ENCODE results near the gene FIBIN. TPM values are rescaled to one million over a fixed set of nuclear protein-coding genes. Genes with fewer than 3 reads are reported as not detected.
A peak's percentile ranks its signal among the peaks of the same experiment; 100 is the strongest.
"Not testable (repeated sequence)": the region's sequence is repeated elsewhere in the genome, so short reads cannot be mapped to it uniquely, and the experiment has no call there.

Gene FIBIN
- total and polyA plus RNA-seq, 4 donors = 3.8 to 12.9 (median 9.4) TPM

DNA sequence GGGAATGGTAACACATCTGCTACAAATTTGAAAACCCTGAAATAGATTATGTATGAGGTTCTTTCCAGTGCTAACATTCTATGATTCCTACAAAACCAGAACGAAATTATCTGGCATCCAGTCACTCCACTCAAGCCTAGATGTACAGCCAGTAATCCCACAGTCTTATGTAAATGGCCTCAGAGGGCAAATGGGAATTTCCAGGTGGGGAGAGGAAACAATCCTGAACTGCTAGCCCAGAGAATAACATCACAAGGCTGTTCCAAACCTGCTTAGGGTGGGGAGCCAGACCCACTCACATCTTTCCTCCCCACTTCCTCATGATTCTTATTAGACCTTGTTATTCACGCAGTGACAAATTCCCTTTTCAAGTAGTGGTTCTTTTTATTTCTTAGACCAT is 3.5 kb downstream of the FIBIN start:
- DNase-seq (no peak), ATAC-seq (ENCODE audit: insufficient read depth, low FRiP score) (no peak)
- WGBS, 2 donors = 58 to 64% methylated on average over 2 of the region's 2 CpGs
- TF ChIP-seq, protein P1, sequence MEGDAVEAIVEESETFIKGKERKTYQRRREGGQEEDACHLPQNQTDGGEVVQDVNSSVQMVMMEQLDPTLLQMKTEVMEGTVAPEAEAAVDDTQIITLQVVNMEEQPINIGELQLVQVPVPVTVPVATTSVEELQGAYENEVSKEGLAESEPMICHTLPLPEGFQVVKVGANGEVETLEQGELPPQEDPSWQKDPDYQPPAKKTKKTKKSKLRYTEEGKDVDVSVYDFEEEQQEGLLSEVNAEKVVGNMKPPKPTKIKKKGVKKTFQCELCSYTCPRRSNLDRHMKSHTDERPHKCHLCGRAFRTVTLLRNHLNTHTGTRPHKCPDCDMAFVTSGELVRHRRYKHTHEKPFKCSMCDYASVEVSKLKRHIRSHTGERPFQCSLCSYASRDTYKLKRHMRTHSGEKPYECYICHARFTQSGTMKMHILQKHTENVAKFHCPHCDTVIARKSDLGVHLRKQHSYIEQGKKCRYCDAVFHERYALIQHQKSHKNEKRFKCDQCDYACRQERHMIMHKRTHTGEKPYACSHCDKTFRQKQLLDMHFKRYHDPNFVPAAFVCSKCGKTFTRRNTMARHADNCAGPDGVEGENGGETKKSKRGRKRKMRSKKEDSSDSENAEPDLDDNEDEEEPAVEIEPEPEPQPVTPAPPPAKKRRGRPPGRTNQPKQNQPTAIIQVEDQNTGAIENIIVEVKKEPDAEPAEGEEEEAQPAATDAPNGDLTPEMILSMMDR (IDR thresholded peaks at IDR 0.05; ENCODE audit: control extremely low read depth, extremely low read depth) = no peak
- no peaks in the 10 kb centered on the region for H3K36me3 ChIP-seq (ENCODE audit: control insufficient read depth in 4 of 4, insufficient read depth in 4 of 4, low read length in 4 of 4)
- H3K9ac ChIP-seq (ENCODE audit: insufficient read depth in 1 of 2, low read length in 2 of 2) = no peak overlapping the region
- H3K4me3 ChIP-seq = no peak overlapping the region
- H3K4me1 ChIP-seq (ENCODE audit: control insufficient read depth in 5 of 5, insufficient read depth in 5 of 5, low read length in 5 of 5) = peaks cover 0 to 22% (median 4%) of the 10 kb centered on the region in 5 donors
- H3K27ac ChIP-seq (ENCODE audit: low read depth in 1 of 2, low read length in 1 of 2) = no peak overlapping the region
- H3K27me3 ChIP-seq (ENCODE audit: control insufficient read depth in 3 of 3, insufficient read depth in 3 of 3, low read length in 2 of 3) = peaks cover 0 to 24% (median 0%) of the 10 kb centered on the region in 3 donors
- peaks cover 0 to 2% (median 0%) of the 10 kb centered on the region in 4 donors for H3K9me3 ChIP-seq (ENCODE audit: control insufficient read depth in 4 of 4, insufficient read depth in 3 of 4, low read length in 3 of 4)

DNA sequence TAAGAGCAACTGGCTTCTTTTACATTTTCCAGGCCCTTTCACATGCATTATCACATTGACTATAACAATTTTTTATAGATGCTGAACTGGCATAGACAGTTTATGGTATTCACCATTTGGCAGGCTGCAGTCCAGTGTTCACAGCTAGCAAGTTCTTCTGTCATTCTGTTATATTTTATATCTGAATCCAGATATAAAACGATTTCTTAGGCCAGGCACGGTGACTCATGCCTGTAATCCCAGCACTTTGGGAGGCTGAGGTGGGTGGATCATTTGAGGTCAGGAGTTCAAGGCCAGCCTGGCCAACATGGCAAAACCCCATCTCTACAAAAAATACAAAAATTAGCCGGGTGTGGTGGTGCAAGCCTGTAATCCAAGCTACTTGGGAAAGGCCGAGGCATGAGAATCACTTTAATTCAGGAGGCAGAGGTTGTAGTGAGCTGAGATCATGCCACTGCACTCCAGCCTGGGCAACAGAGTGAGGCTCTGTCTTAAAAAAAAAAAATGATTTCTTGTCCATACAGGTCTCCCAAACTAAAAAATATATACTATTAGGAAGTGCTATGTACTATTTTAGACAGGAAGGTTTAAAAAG is 7.3 kb downstream of the FIBIN start:
- not testable (repeated sequence) for H3K27me3 ChIP-seq (ENCODE audit: control insufficient read depth in 3 of 3, insufficient read depth in 3 of 3, low read length in 2 of 3); DNase-seq; H3K4me1 ChIP-seq (ENCODE audit: control insufficient read depth in 5 of 5, insufficient read depth in 5 of 5, low read length in 5 of 5); H3K9me3 ChIP-seq (ENCODE audit: control insufficient read depth in 4 of 4, insufficient read depth in 3 of 4, low read length in 3 of 4); H3K9ac ChIP-seq (ENCODE audit: insufficient read depth in 1 of 2, low read length in 2 of 2); H3K36me3 ChIP-seq (ENCODE audit: control insufficient read depth in 4 of 4, insufficient read depth in 4 of 4, low read length in 4 of 4); H3K27ac ChIP-seq (ENCODE audit: low read depth in 1 of 2, low read length in 1 of 2); H3K4me3 ChIP-seq; ATAC-seq (ENCODE audit: insufficient read depth, low FRiP score)
- WGBS, 2 donors = 69 to 75% methylated on average over 4 of the region's 4 CpGs

DNA sequence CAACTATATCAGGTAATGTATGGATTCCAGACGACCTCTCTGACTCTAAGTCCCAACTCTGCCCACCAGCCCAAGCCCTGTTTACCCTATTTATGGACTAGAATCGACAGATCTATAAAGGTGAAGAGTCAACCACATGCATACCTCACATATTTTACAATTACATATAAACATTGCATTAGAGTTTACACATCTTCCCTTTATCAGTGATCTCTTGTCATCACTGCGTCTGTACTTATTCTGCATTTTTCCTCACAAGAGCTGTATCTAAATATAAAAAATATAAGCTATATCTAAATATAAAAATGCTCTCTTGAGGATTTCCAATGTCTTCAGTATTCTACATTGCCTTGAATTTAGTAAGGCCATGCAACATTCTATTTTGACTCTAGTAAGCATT is 8.5 kb downstream of the FIBIN start:
- 52 to 65% methylated on average over 3 of the region's 3 CpGs for WGBS, 2 donors
- H3K27me3 ChIP-seq (ENCODE audit: control insufficient read depth in 3 of 3, insufficient read depth in 3 of 3, low read length in 2 of 3) = peaks cover 0 to 1% (median 0%) of the 10 kb centered on the region in 3 donors

DNA sequence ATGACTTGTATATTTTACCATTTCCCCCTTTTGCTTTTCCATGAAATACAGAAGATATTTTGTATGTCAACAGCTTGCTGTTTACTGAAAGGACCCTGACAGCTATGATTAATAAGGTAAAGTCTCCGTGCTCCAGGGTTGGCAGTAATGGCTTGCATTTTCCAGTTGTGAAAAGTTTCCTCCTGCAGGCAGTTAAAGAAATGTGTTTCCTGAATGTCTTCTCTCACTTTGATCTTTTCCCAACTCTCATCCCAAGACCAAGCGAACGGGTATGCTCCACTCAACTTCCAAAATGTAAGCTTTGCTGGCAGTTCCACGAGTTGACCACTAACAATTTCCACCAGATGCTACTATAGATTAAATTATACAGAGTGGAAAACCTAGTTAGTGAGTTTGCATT is 8.9 kb downstream of the FIBIN start:
- H3K9ac ChIP-seq (ENCODE audit: insufficient read depth in 1 of 2, low read length in 2 of 2) = no peak overlapping the region
- ATAC-seq (ENCODE audit: insufficient read depth, low FRiP score) (no peak), DNase-seq (peak in 1 of 3 donors; percentile 44)
- H3K36me3 ChIP-seq (ENCODE audit: control insufficient read depth in 4 of 4, insufficient read depth in 4 of 4, low read length in 4 of 4) = no peaks in the 10 kb centered on the region
- H3K4me1 ChIP-seq (ENCODE audit: control insufficient read depth in 5 of 5, insufficient read depth in 5 of 5, low read length in 5 of 5) = no peaks in the 10 kb centered on the region
- no peaks in the 10 kb centered on the region for H3K27me3 ChIP-seq (ENCODE audit: control insufficient read depth in 3 of 3, insufficient read depth in 3 of 3, low read length in 2 of 3)
- WGBS, 2 donors = 34 to 38% methylated on average over 4 of the region's 4 CpGs
- H3K9me3 ChIP-seq (ENCODE audit: control insufficient read depth in 4 of 4, insufficient read depth in 3 of 4, low read length in 3 of 4) = no peaks in the 10 kb centered on the region
- TF ChIP-seq, protein P1 (IDR thresholded peaks at IDR 0.05; ENCODE audit: control extremely low read depth, extremely low read depth) = no peak
- H3K4me3 ChIP-seq = no peak overlapping the region
- H3K27ac ChIP-seq (ENCODE audit: low read depth in 1 of 2, low read length in 1 of 2) = no peak overlapping the region

More for the DNA sequence above, 8.5 kb downstream of the FIBIN start:
- no peak overlapping the region for H3K9ac ChIP-seq (ENCODE audit: insufficient read depth in 1 of 2, low read length in 2 of 2)
- no peak overlapping the region for H3K27ac ChIP-seq (ENCODE audit: low read depth in 1 of 2, low read length in 1 of 2)
- ATAC-seq (ENCODE audit: insufficient read depth, low FRiP score) (no peak), DNase-seq (no peak)
- H3K36me3 ChIP-seq (ENCODE audit: control insufficient read depth in 4 of 4, insufficient read depth in 4 of 4, low read length in 4 of 4) = no peaks in the 10 kb centered on the region
- no peak overlapping the region for H3K4me3 ChIP-seq
- no peaks in the 10 kb centered on the region for H3K9me3 ChIP-seq (ENCODE audit: control insufficient read depth in 4 of 4, insufficient read depth in 3 of 4, low read length in 3 of 4)
- TF ChIP-seq, protein P1 (IDR thresholded peaks at IDR 0.05; ENCODE audit: control extremely low read depth, extremely low read depth) = no peak
- H3K4me1 ChIP-seq (ENCODE audit: control insufficient read depth in 5 of 5, insufficient read depth in 5 of 5, low read length in 5 of 5) = peaks cover 0 to 1% (median 0%) of the 10 kb centered on the region in 5 donors

All from lung (tissue), 12 donors.